ENCODE measurements around the gene HNRNPL.
"Not testable (repeated sequence)": the region's sequence is repeated elsewhere in the genome, so short reads cannot be mapped to it uniquely, and the experiment has no call there.

DNA sequence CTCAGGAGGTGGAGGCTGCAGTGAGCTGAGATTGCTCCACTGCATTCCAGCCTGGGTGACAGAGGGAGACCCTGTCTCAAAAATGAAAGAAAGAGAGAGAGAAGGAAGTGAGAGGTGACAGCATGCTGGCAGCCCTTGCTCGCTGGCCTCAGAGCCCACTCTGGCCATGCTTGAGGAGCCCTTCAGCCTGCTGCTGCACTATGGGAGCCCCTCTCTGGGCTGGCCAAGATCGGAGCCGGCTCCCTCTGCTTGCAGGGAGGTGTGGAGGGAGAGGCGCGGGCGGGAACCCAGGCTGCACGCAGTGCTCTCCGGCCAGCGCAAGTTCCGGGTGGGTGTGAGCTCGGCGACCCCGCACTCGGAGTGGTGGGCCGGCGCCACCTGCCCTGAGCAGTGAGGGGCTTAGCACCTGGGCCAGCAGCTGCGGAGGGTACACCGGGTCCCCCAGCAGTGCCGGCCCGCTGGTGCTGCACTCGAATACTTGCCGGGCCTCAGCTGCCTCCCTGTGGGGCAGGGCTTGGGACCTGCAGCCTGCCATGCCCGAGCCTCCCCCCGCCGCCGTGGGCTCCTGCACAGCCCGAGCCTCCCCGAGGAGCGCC lies 28.5 kb downstream of the HNRNPL start:
- TF ChIP-seq, protein P1, sequence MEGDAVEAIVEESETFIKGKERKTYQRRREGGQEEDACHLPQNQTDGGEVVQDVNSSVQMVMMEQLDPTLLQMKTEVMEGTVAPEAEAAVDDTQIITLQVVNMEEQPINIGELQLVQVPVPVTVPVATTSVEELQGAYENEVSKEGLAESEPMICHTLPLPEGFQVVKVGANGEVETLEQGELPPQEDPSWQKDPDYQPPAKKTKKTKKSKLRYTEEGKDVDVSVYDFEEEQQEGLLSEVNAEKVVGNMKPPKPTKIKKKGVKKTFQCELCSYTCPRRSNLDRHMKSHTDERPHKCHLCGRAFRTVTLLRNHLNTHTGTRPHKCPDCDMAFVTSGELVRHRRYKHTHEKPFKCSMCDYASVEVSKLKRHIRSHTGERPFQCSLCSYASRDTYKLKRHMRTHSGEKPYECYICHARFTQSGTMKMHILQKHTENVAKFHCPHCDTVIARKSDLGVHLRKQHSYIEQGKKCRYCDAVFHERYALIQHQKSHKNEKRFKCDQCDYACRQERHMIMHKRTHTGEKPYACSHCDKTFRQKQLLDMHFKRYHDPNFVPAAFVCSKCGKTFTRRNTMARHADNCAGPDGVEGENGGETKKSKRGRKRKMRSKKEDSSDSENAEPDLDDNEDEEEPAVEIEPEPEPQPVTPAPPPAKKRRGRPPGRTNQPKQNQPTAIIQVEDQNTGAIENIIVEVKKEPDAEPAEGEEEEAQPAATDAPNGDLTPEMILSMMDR (IDR thresholded peaks at IDR 0.05) = not testable (repeated sequence)
- TF ChIP-seq POLR2A (IDR thresholded peaks at IDR 0.05) = not testable (repeated sequence)

Data from tibial nerve (tissue), 3 donors.